HG03521 (cell line): ENCODE results near the gene RNF40.
"Not testable (repeated sequence)": the region's sequence is repeated elsewhere in the genome, so short reads cannot be mapped to it uniquely, and the experiment has no call there.

Source experiments
- ATAC-seq: cut with Tn5 transposase; IDR thresholded peaks from one replicate; pipeline ENCODE4 v1.9.1; 2021; ENCODE audit warnings: mild to moderate bottlenecking, moderate library complexity; ENCODE audit not compliant: unreplicated experiment

Gene RNF40

DNA sequence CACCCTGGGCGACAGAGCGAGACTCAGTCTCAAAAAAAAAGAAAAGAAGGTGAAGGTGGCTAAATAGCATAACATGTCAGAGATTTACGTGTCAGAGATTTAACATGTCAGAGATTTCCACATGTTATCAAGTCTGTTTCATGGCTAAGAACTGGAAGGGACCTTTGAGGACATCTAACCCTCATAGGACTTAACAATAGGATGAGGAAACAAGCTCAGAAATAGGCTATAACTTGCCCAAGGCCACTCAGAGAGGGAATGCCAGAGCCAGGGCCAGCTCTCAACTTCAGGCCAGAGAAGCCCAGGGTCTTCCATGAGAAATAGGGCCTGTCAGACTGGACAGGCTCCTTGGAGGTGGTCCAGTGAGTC lies 51.7 kb downstream of the RNF40 start:
- no peak for ATAC-seq

DNA sequence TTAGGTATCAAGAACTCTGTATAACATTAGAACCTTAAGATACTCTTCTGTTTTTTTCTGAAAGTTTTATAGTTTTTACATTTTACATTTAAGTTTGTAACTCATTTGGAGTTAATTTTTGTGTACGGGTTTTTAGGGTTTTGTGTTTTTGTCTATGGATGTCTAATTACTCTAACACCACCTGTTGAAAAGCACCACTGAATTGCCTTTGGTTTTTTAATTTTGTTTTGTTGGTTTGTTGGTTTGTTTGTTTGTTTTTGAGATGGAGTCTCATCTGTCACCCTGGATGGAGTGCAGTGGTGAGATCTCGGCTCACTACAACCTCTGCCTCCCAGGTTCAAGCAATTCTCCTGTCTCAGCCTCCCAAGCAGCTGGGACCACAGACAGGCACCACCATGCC lies 54.6 kb downstream of the RNF40 start:
- no peak for ATAC-seq

DNA sequence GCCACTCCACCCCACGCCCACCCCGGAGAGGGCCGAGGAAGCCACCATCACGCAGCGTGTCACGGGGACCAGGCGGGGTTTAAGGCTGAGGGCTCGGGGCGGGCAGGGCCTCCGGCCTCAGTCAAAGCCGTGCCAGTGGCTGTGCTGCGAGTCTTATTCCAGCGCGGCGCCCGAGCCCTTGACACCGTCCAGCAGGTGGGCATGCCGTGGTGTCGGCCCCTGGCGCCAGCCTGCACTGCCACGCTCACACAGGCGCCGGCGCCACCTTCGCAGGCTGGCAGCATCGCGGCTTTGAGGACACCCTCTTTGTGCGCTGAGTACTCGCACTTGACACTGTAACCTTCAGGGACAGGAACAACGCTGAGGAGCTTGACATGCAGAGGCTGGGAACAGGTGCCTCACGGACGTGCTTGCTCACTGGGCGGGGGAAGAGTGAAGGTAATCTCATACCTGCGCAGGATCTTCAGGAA lies 58.9 kb downstream of the RNF40 start:
- ATAC-seq: no peak

DNA sequence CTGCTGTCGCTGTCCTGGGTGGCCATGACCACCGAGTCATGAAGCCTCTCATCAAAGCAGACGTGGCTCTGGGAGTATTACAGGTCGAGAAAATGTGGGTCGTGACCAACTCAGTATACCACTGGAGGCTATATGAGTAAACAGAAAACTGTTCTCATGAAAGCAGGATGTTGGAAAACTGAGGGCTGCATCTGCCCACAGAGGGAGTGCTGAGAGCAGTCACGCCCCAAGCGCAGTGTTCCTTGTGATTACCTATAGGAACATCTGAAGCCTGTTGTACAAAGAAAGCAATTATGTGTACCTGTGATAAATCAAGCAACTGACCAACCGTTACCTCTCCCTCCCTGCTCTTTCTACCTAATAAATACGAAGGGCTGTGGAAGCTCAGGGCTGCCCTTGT lies 59.3 kb downstream of the RNF40 start:
- ATAC-seq: not testable (repeated sequence)

DNA sequence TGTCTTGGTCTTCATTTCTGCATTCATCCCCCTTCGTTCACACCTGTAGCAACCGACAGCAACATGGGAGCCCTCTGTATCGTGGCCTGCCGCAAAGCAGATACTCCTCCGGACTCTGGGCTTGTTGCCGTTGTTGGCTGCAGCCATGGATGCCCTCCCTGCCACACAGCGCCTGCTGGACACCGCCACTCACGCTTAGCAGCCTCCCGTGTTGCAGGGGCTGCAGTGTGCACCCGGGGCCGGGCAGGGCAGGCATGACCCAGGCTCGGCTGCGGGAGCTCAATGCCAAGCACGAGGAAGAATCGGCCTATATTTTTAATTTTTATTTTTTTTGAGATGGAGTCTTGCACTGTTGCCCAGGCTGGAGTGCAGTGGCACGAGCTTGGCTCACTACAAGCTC lies 59.8 kb downstream of the RNF40 start:
- no peak for ATAC-seq
